Adrenal gland (tissue), 5 donors: ENCODE results near the gene COQ7.

Experiments used
- CTCF ChIP-seq, 6 experiments: fragments of 450-650 bp in 4 of 6; fragments of 200-600 bp in 2 of 6; sonication (generic) in 1 of 6; IDR thresholded peaks; 1 replicate in 5 of 6; 2 replicates in 1 of 6; pipeline versions ENCODE4 v1.5.1 to v1.8.0; 2016 to 2021; ENCODE audit warnings: antibody characterized with exemption in 6 of 6, mild to moderate bottlenecking in 2 of 6, moderate library complexity in 1 of 6
- POLR2A ChIP-seq, 2 donors: fragments of 450-650 bp; IDR thresholded peaks; one replicate each; pipeline ENCODE4 v1.6.1; 2017; ENCODE audit warnings: antibody characterized with exemption in 2 of 2, mild to moderate bottlenecking in 2 of 2, moderate library complexity in 1 of 2
- donor health status: DM: no; HTN: no; CAD: no.

DNA sequence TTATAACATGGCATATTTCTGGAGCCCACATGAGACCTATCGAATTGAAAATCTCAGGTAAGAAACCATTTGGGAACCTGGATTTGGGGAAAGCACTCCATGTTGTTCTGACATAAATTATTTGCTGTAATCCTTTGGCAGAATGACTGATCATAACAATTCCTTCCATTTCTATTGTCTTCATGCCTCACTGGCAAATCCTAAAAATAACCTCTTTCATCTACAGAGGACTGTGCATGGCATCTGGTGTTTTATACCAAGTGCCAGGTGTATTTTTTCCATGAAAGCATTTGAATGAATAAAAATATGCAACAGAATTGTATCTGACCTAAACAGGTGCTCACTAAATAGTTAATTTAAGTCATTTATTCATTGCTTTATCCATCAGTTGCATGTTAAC lies 33.7 kb upstream of the COQ7 start:
- TF ChIP-seq POLR2A (IDR thresholded peaks at IDR 0.05), result no peak
- no peak for TF ChIP-seq CTCF (IDR thresholded peaks at IDR 0.05)
